ENCODE results near the gene DUSP3.

Gene DUSP3

GRCh38 chr17:43755389-43755875 lies 23.3 kb downstream of the DUSP3 start:
- H3K27ac ChIP-seq (replicated peaks) = no peak overlapping the region
- TF ChIP-seq CTCF (IDR thresholded peaks at IDR 0.05; ENCODE audit: insufficient read depth, low read length) (no peak), SPI1 (IDR thresholded peaks at IDR 0.05; ENCODE audit: borderline replicate concordance, low read depth) (no peak), GABPA (IDR thresholded peaks at IDR 0.05; ENCODE audit: low read depth) (no peak), POLR2AphosphoS5 (IDR thresholded peaks at IDR 0.05; ENCODE audit: low read depth) (no peak), REST (IDR thresholded peaks at IDR 0.05; ENCODE audit: insufficient replicate concordance, low read depth) (no peak)
- no peak for DNase-seq (ENCODE audit: low read depth in 1 of 2, low spot score in 1 of 2)
- peaks cover 43% of the 10 kb centered on the region for H3K27me3 ChIP-seq (ENCODE audit: insufficient read depth, poor library complexity, severe bottlenecking)
- H3K4me3 ChIP-seq (replicated peaks; ENCODE audit: insufficient read depth, low read length) = no peak overlapping the region

GRCh38 chr17:43754947-43755346 lies 23.8 kb downstream of the DUSP3 start:
- no peak for TF ChIP-seq GABPA (IDR thresholded peaks at IDR 0.05; ENCODE audit: low read depth)
- TF ChIP-seq SPI1 (IDR thresholded peaks at IDR 0.05; ENCODE audit: borderline replicate concordance, low read depth) = no peak
- TF ChIP-seq REST (IDR thresholded peaks at IDR 0.05; ENCODE audit: insufficient replicate concordance, low read depth) = no peak
- no peak for TF ChIP-seq POLR2AphosphoS5 (IDR thresholded peaks at IDR 0.05; ENCODE audit: low read depth)
- no peak for TF ChIP-seq CTCF (IDR thresholded peaks at IDR 0.05; ENCODE audit: insufficient read depth, low read length)
- no peak overlapping the region for H3K27ac ChIP-seq (replicated peaks)
- H3K27me3 ChIP-seq (ENCODE audit: insufficient read depth, poor library complexity, severe bottlenecking) = peaks cover 43% of the 10 kb centered on the region
- no peak overlapping the region for H3K4me3 ChIP-seq (replicated peaks; ENCODE audit: insufficient read depth, low read length)
- DNase-seq (ENCODE audit: low read depth in 1 of 2, low spot score in 1 of 2) = no peak

GRCh38 chr17:43753493-43754129 lies 25.2 kb downstream of the DUSP3 start:
- DNase-seq (ENCODE audit: low read depth in 1 of 2, low spot score in 1 of 2) = no peak

More at GRCh38 chr17:43753493-43754129, 25.2 kb downstream of the DUSP3 start:
- TF ChIP-seq REST (IDR thresholded peaks at IDR 0.05; ENCODE audit: insufficient replicate concordance, low read depth) (no peak), GABPA (IDR thresholded peaks at IDR 0.05; ENCODE audit: low read depth) (no peak), SPI1 (IDR thresholded peaks at IDR 0.05; ENCODE audit: borderline replicate concordance, low read depth) (no peak), POLR2AphosphoS5 (IDR thresholded peaks at IDR 0.05; ENCODE audit: low read depth) (no peak), CTCF (IDR thresholded peaks at IDR 0.05; ENCODE audit: insufficient read depth, low read length) (no peak)
- Histone ChIP-seq H3K27ac (replicated peaks) (no peak overlapping the region), H3K4me3 (replicated peaks; ENCODE audit: insufficient read depth, low read length) (no peak overlapping the region), H3K27me3 (ENCODE audit: insufficient read depth, poor library complexity, severe bottlenecking) (peaks cover 43% of the 10 kb centered on the region)

All from HL-60 (cell line).